Ishikawa (cell line): ENCODE results near the gene MOV10.
A peak's percentile ranks its signal among the peaks of the same experiment; 100 is the strongest.

ENCODE experiments used
- CEBPB ChIP-seq: IDR thresholded peaks from 2 replicates; pipeline ENCODE4 v1.6.1; 2012
- CREB1 ChIP-seq: IDR thresholded peaks from 2 replicates; pipeline ENCODE4 v1.6.1; 2012; ENCODE audit warnings: low read depth
- EGR1 ChIP-seq: IDR thresholded peaks from 2 replicates; pipeline ENCODE4 v1.6.1; 2012
- EP300 ChIP-seq: IDR thresholded peaks from 2 replicates; pipeline ENCODE4 v1.6.1; 2012; ENCODE audit warnings: borderline replicate concordance
- FOXM1 ChIP-seq: IDR thresholded peaks from 2 replicates; pipeline ENCODE4 v1.6.1; 2012; ENCODE audit warnings: low read depth, borderline replicate concordance
- NFIC ChIP-seq: IDR thresholded peaks from 2 replicates; pipeline ENCODE4 v1.6.1; 2012
- RAD21 ChIP-seq: IDR thresholded peaks from 2 replicates; pipeline ENCODE4 v1.6.1; 2012; ENCODE audit warnings: low read depth
- TAF1 ChIP-seq: IDR thresholded peaks from 2 replicates; pipeline ENCODE4 v1.6.1; 2012; ENCODE audit warnings: low read depth, mild to moderate bottlenecking
- TCF12 ChIP-seq: IDR thresholded peaks from 2 replicates; pipeline ENCODE4 v1.6.1; 2012; ENCODE audit warnings: low read depth
- TEAD4 ChIP-seq: IDR thresholded peaks from 2 replicates; pipeline ENCODE4 v1.6.1; 2012
- YY1 ChIP-seq: IDR thresholded peaks from 2 replicates; pipeline ENCODE4 v1.6.1; 2012; ENCODE audit warnings: low read depth
- ZBTB7A ChIP-seq: IDR thresholded peaks from 2 replicates; pipeline ENCODE4 v1.6.1; 2012; ENCODE audit warnings: low read depth
- TF ChIP-seq, protein P1 (sequence below): IDR thresholded peaks from 2 replicates; pipeline ENCODE4 v1.6.1; 2012
- TF ChIP-seq, protein P2 (sequence below): IDR thresholded peaks from 2 replicates; pipeline ENCODE4 v1.6.1; 2012
- TF ChIP-seq, protein P3 (sequence below): IDR thresholded peaks from 2 replicates; pipeline ENCODE4 v1.6.1; 2012; ENCODE audit warnings: low read depth, mild to moderate bottlenecking

MOV10 gene

GRCh38 chr1:112702420-112703261 is 28.2 kb downstream of the MOV10 start:
- TF ChIP-seq YY1 = no peak
- no peak for TF ChIP-seq CEBPB
- TF ChIP-seq RAD21 = no peak
- TF ChIP-seq, protein P1, sequence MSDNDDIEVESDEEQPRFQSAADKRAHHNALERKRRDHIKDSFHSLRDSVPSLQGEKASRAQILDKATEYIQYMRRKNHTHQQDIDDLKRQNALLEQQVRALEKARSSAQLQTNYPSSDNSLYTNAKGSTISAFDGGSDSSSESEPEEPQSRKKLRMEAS = no peak
- no peak for TF ChIP-seq TEAD4
- TF ChIP-seq, protein P2, sequence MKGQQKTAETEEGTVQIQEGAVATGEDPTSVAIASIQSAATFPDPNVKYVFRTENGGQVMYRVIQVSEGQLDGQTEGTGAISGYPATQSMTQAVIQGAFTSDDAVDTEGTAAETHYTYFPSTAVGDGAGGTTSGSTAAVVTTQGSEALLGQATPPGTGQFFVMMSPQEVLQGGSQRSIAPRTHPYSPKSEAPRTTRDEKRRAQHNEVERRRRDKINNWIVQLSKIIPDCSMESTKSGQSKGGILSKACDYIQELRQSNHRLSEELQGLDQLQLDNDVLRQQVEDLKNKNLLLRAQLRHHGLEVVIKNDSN = no peak
- no peak for TF ChIP-seq NFIC
- TF ChIP-seq CREB1 = no peak

DNA sequence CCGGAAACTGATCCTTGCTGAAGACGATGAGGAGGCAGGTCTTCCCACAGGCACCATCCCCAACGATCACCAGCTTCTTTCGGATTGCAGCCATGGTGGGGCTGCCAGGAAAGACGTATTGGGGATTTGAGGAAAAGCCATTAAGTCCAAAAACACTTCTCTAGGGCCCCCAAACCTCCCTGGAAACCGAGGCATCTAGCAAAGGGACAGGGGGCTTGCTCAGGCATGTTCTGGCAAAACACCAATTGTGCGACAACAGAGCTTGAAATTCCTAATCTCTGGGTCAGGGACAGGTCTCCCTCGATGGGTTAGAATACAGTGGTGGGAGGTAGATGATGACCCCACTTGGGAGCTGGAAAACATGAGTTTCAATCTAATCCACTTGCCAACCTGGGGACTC is 29.2 kb downstream of the MOV10 start:
- TF ChIP-seq YY1 (no peak), EP300 (no peak), TCF12 (no peak), NFIC (no peak), CEBPB (no peak), EGR1 (no peak), FOXM1 (no peak), RAD21 (no peak), TEAD4 (no peak)
- TF ChIP-seq, protein P3, sequence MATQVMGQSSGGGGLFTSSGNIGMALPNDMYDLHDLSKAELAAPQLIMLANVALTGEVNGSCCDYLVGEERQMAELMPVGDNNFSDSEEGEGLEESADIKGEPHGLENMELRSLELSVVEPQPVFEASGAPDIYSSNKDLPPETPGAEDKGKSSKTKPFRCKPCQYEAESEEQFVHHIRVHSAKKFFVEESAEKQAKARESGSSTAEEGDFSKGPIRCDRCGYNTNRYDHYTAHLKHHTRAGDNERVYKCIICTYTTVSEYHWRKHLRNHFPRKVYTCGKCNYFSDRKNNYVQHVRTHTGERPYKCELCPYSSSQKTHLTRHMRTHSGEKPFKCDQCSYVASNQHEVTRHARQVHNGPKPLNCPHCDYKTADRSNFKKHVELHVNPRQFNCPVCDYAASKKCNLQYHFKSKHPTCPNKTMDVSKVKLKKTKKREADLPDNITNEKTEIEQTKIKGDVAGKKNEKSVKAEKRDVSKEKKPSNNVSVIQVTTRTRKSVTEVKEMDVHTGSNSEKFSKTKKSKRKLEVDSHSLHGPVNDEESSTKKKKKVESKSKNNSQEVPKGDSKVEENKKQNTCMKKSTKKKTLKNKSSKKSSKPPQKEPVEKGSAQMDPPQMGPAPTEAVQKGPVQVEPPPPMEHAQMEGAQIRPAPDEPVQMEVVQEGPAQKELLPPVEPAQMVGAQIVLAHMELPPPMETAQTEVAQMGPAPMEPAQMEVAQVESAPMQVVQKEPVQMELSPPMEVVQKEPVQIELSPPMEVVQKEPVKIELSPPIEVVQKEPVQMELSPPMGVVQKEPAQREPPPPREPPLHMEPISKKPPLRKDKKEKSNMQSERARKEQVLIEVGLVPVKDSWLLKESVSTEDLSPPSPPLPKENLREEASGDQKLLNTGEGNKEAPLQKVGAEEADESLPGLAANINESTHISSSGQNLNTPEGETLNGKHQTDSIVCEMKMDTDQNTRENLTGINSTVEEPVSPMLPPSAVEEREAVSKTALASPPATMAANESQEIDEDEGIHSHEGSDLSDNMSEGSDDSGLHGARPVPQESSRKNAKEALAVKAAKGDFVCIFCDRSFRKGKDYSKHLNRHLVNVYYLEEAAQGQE = no peak

GRCh38 chr1:112704391-112704933 is 30.0 kb downstream of the MOV10 start:
- TF ChIP-seq ZBTB7A = peak; percentile 57; the same call in 1 of the 2 replicates
- no peak for TF ChIP-seq FOXM1
- TF ChIP-seq NFIC = peak; percentile 12; the same call in 1 of the 2 replicates
- no peak for TF ChIP-seq TEAD4
- peak; percentile 37; the same call in 1 of the 2 replicates for TF ChIP-seq EGR1

DNA sequence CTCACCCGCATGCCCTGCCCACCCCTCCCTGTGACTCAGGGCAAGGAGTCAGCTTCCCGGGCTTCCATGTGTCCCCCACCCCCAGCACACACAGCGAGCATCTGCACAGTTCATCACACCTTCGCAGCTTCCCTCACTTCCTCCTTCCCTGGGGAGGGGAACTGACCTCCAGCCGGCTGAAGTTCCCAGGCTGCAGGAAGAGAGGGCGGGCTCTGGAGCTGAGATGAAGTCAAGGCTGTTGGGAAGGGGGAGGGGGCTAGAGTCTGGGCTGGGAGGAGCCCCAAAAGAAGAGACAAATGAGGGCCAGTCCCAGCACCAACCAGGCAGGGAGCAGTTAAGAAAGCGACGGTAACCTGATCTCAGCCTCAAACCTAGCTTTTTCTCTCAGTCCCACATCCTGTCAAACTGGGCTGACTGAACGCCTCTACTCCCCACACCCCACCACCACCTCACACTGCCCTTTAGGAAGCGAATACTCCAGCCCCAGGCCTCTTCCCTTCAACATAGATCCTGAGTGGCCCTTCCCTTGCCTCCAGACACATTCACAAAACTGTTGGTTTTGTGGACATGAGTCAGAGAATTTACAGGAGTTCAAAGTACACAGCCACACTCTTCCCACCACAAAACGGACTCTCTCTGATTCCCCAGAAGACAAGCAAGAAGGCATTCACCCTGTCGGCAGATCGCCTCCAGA is 30.6 kb downstream of the MOV10 start:
- TF ChIP-seq FOXM1 = no peak
- TF ChIP-seq, protein P1 = peak; percentile 90
- TF ChIP-seq TCF12 = peak; percentile 35
- peak; percentile 4; the same call in 1 of the 2 replicates for TF ChIP-seq NFIC

DNA sequence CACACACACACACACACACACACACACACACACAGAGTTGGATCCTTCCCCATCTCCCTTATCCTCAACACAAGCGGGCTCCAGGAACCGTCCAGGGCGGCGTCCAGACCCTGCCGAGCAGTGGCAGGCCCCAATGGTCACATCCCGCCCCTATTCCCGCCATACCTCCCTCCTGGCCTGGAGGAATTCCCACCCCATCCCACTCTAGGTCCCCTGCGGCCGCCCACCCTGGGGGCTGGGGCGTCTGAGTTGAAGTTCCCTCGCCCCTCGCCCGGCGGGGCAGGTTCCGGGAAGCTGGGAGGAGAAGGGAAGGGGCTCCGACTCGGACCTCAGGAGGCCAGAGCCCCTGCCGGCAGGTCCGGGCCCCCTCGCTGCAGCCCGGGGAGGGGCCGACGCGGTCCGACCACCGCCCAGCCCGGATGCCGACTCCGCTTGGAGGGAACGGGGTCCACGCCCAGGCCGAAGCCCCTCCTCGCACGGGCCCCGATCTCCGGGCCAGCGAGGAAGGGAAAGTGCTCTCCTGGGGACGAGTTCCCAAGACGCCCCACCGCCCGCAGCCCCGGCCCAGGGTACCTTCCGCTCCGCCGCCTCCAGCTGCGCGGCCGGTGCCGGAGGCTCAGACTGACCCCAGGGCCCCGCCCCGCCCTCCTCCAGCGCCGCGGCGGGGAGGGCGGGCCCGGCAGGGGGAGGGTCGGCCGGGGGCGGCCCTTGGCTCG is 32.2 kb downstream of the MOV10 start, which contains the start of gene RHOC:
Gene RHOC (minus strand): TSS at position 623 of the 716 bp plus-strand sequence. CDS start 3,328 bp downstream, outside the sequence.
- TF ChIP-seq TCF12 (no peak), EP300 (peak; percentile 9; the same call in 1 of the 2 replicates), YY1 (no peak), TEAD4 (no peak), CEBPB (no peak), NFIC (no peak), TAF1 (peak; percentile 54; the same call in 1 of the 2 replicates), EGR1 (no peak), CREB1 (no peak), ZBTB7A (peak; percentile 3; the same call in 1 of the 2 replicates), RAD21 (no peak), FOXM1 (no peak)
- TF ChIP-seq, protein P2 = no peak
- TF ChIP-seq, protein P1 = no peak
- TF ChIP-seq, protein P3 = no peak
